ENCODE data around the gene HFE. TPM values are rescaled to one million over a fixed set of nuclear protein-coding genes. Genes with fewer than 3 reads are reported as not detected.

HFE gene
- total and polyA plus RNA-seq, 4 donors = 6.3 to 12.7 (median 8.2) TPM

- no peak overlapping the region for H3K4me3 ChIP-seq (ENCODE audit: low read depth in 1 of 3, low read length in 3 of 3)
- H3K9me3 ChIP-seq (ENCODE audit: control insufficient read depth in 4 of 4, low read length in 3 of 4) = no peaks in the 10 kb centered on the region
- H3K4me1 ChIP-seq (ENCODE audit: control insufficient read depth in 4 of 4, insufficient read depth in 4 of 4, low read length in 3 of 4) = peaks cover 0 to 15% (median 3%) of the 10 kb centered on the region in 4 donors
- DNase-seq (ENCODE audit: low spot score) = no peak
- H3K27me3 ChIP-seq (ENCODE audit: control insufficient read depth in 4 of 4, insufficient read depth in 4 of 4, low read length in 3 of 4) = no peaks in the 10 kb centered on the region
- TF ChIP-seq FOXA2 (IDR thresholded peaks at IDR 0.05) = no peak
- no peak for TF ChIP-seq MAX (IDR thresholded peaks at IDR 0.05)
- no peak for TF ChIP-seq HNF4A (conservative IDR thresholded peaks at IDR 0.05)
- no peak for TF ChIP-seq YY1 (IDR thresholded peaks at IDR 0.05)
- no peaks in the 10 kb centered on the region for H3K36me3 ChIP-seq (ENCODE audit: control insufficient read depth in 4 of 4, insufficient read depth in 3 of 4, low read depth in 1 of 4, low read length in 3 of 4)
- H3K27ac ChIP-seq (ENCODE audit: low read depth in 1 of 2, low read length in 2 of 2) = no peak overlapping the region
- no peak overlapping the region for H3K9ac ChIP-seq (ENCODE audit: low read depth in 1 of 2, low read length in 2 of 2)
- WGBS = 90% methylated on average over 4 of the region's 4 CpGs
Measured at GRCh38 chr6:26105842-26106241, 18.6 kb downstream of the HFE start.

GRCh38 chr6:26107935-26108334 is 20.7 kb downstream of the HFE start:
- H3K9me3 ChIP-seq (ENCODE audit: control insufficient read depth in 4 of 4, low read length in 3 of 4) = no peaks in the 10 kb centered on the region
- H3K27ac ChIP-seq (ENCODE audit: low read depth in 1 of 2, low read length in 2 of 2) = no peak overlapping the region
- H3K4me3 ChIP-seq (ENCODE audit: low read depth in 1 of 3, low read length in 3 of 3) = no peak overlapping the region
- no peak overlapping the region for H3K9ac ChIP-seq (ENCODE audit: low read depth in 1 of 2, low read length in 2 of 2)
- H3K27me3 ChIP-seq (ENCODE audit: control insufficient read depth in 4 of 4, insufficient read depth in 4 of 4, low read length in 3 of 4) = no peaks in the 10 kb centered on the region
- no peaks in the 10 kb centered on the region for H3K36me3 ChIP-seq (ENCODE audit: control insufficient read depth in 4 of 4, insufficient read depth in 3 of 4, low read depth in 1 of 4, low read length in 3 of 4)
- no peak for DNase-seq (ENCODE audit: low spot score)
- TF ChIP-seq FOXA2 (IDR thresholded peaks at IDR 0.05) (no peak), HNF4G (IDR thresholded peaks at IDR 0.05) (no peak), SP1 (IDR thresholded peaks at IDR 0.05) (no peak), GABPA (IDR thresholded peaks at IDR 0.05 in 1 of 2, conservative IDR thresholded peaks at IDR 0.05 in 1 of 2) (no peak), RXRA (IDR thresholded peaks at IDR 0.05) (no peak), JUND (IDR thresholded peaks at IDR 0.05) (no peak), RAD21 (IDR thresholded peaks at IDR 0.05) (no peak), ZBTB33 (IDR thresholded peaks at IDR 0.05) (no peak), YY1 (IDR thresholded peaks at IDR 0.05) (no peak), TAF1 (conservative IDR thresholded peaks at IDR 0.05) (no peak), HNF4A (conservative IDR thresholded peaks at IDR 0.05) (no peak), EGR1 (IDR thresholded peaks at IDR 0.05; ENCODE audit: low read depth in 2 of 2) (no peak), FOXA1 (IDR thresholded peaks at IDR 0.05) (no peak), NR2F2 (IDR thresholded peaks at IDR 0.05) (no peak), MAX (IDR thresholded peaks at IDR 0.05) (no peak)
- TF ChIP-seq, protein P1, sequence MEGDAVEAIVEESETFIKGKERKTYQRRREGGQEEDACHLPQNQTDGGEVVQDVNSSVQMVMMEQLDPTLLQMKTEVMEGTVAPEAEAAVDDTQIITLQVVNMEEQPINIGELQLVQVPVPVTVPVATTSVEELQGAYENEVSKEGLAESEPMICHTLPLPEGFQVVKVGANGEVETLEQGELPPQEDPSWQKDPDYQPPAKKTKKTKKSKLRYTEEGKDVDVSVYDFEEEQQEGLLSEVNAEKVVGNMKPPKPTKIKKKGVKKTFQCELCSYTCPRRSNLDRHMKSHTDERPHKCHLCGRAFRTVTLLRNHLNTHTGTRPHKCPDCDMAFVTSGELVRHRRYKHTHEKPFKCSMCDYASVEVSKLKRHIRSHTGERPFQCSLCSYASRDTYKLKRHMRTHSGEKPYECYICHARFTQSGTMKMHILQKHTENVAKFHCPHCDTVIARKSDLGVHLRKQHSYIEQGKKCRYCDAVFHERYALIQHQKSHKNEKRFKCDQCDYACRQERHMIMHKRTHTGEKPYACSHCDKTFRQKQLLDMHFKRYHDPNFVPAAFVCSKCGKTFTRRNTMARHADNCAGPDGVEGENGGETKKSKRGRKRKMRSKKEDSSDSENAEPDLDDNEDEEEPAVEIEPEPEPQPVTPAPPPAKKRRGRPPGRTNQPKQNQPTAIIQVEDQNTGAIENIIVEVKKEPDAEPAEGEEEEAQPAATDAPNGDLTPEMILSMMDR (IDR thresholded peaks at IDR 0.05; ENCODE audit: low read depth, low read length, missing input control) = no peak
- TF ChIP-seq, protein P2, sequence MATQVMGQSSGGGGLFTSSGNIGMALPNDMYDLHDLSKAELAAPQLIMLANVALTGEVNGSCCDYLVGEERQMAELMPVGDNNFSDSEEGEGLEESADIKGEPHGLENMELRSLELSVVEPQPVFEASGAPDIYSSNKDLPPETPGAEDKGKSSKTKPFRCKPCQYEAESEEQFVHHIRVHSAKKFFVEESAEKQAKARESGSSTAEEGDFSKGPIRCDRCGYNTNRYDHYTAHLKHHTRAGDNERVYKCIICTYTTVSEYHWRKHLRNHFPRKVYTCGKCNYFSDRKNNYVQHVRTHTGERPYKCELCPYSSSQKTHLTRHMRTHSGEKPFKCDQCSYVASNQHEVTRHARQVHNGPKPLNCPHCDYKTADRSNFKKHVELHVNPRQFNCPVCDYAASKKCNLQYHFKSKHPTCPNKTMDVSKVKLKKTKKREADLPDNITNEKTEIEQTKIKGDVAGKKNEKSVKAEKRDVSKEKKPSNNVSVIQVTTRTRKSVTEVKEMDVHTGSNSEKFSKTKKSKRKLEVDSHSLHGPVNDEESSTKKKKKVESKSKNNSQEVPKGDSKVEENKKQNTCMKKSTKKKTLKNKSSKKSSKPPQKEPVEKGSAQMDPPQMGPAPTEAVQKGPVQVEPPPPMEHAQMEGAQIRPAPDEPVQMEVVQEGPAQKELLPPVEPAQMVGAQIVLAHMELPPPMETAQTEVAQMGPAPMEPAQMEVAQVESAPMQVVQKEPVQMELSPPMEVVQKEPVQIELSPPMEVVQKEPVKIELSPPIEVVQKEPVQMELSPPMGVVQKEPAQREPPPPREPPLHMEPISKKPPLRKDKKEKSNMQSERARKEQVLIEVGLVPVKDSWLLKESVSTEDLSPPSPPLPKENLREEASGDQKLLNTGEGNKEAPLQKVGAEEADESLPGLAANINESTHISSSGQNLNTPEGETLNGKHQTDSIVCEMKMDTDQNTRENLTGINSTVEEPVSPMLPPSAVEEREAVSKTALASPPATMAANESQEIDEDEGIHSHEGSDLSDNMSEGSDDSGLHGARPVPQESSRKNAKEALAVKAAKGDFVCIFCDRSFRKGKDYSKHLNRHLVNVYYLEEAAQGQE (IDR thresholded peaks at IDR 0.05) = no peak
- TF ChIP-seq, protein P3, sequence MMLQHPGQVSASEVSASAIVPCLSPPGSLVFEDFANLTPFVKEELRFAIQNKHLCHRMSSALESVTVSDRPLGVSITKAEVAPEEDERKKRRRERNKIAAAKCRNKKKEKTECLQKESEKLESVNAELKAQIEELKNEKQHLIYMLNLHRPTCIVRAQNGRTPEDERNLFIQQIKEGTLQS (IDR thresholded peaks at IDR 0.05) = no peak
- 97% methylated on average over 18 of the region's 18 CpGs for WGBS
- H3K4me1 ChIP-seq (ENCODE audit: control insufficient read depth in 4 of 4, insufficient read depth in 4 of 4, low read length in 3 of 4) = peaks cover 0 to 14% (median 2%) of the 10 kb centered on the region in 4 donors
